GM12878 (cell line): ENCODE results near the gene SPG21. TPM values are rescaled to one million over a fixed set of nuclear protein-coding genes. Genes with fewer than 3 reads are reported as not detected.

Experiments used
- ATAC-seq: fragments of 200-7000 bp; cut with Tn5 transposase; 3 replicates; pipeline ENCODE4 v1.9.1; 2020; ENCODE audit warnings: mild to moderate bottlenecking, moderate library complexity
- BruUV-seq: library from RNA; stranded (reverse); fragments of 400-500 nt; replicated peaks from 2 replicates; lab custom pipeline; 2021; lab: Mats Ljungman, UMichigan
- CTCF ChIA-PET: fragments of 300-600 bp; sonication (Branson Sonifier 250); formaldehyde crosslinking; extraction: SDS; loops from one replicate; lab custom pipeline; 2021; ENCODE audit warnings: inconsistent platforms; lab: Yijun Ruan, JAX
- POLR2A ChIA-PET: fragments of 350-600 bp; formaldehyde crosslinking; extraction: SDS; loops from one replicate; lab custom pipeline; 2021; ENCODE audit warnings: inconsistent platforms; lab: Charles Lee
- RAD21 ChIA-PET: fragments of 300-600 bp; sonication (Branson Sonifier 250); formaldehyde crosslinking; loops from one replicate; lab custom pipeline; 2023; ENCODE audit warnings: antibody characterized with exemption; ENCODE audit not compliant: unreplicated experiment; lab: Charles Lee
- SMC1A ChIA-PET: fragments of 300-600 bp; sonication (Branson Sonifier 250); formaldehyde crosslinking; loops from one replicate; lab custom pipeline; 2023; ENCODE audit not compliant: unreplicated experiment, uncharacterized antibody; lab: Charles Lee
- DNase-seq: peaks from one replicate; pipeline ENCODE4 v3.0.0-alpha.2; 2011; ENCODE audit warnings: low read depth, low spot score
- FAIRE-seq: peaks from 3 replicates; lab custom pipeline; 2011; peaks lifted over from hg19 to GRCh38; lab: Jason Lieb, UNC
- H2AFZ ChIP-seq: 2 replicates; pipeline ENCODE4 v1.6.0; 2011; ENCODE audit warnings: low read depth, low read length, control low read depth; ENCODE audit not compliant: control insufficient read depth
- H3K27ac ChIP-seq: 2 replicates; pipeline ENCODE4 v1.5.1; 2011; ENCODE audit warnings: control low read depth; ENCODE audit not compliant: control insufficient read depth, insufficient read depth
- H3K27me3 ChIP-seq, 2 experiments: replicated peaks in 1 of 2; 2 replicates each; pipeline versions ENCODE4 v1.6.0 to v1.6.1; 2011; ENCODE audit warnings: low read length in 1 of 2; ENCODE audit not compliant: control insufficient read depth in 2 of 2, insufficient read depth in 2 of 2
- H3K36me3 ChIP-seq, 2 experiments: 2 replicates each; pipeline ENCODE4 v1.5.1; 2011; ENCODE audit warnings: low read length in 1 of 2; ENCODE audit not compliant: control insufficient read depth in 2 of 2, insufficient read depth in 2 of 2
- H3K4me1 ChIP-seq: 2 replicates; pipeline ENCODE4 v1.6.1; 2011; ENCODE audit warnings: mild to moderate bottlenecking, low read length, moderate library complexity, mixed read lengths; ENCODE audit not compliant: control insufficient read depth, insufficient read depth
- H3K4me2 ChIP-seq: 2 replicates; pipeline ENCODE4 v1.6.0; 2011; ENCODE audit warnings: control low read depth; ENCODE audit not compliant: control insufficient read depth, insufficient read depth
- H3K4me3 ChIP-seq: fragments of 200-600 bp; sonication (generic); 2 replicates; pipeline ENCODE4 v1.5.1; 2016
- H3K79me2 ChIP-seq: 2 replicates; pipeline ENCODE4 v1.6.0; 2011; ENCODE audit warnings: low read length; ENCODE audit not compliant: control insufficient read depth, insufficient read depth
- H3K9ac ChIP-seq: 2 replicates; pipeline ENCODE4 v1.8.0; 2011; ENCODE audit warnings: low read length, control low read depth, mixed read lengths; ENCODE audit not compliant: control insufficient read depth, insufficient read depth
- H3K9me3 ChIP-seq: replicated peaks from 3 replicates; pipeline ENCODE4 v1.5.1; 2011; ENCODE audit warnings: mild to moderate bottlenecking, low read length; ENCODE audit not compliant: control insufficient read depth, insufficient read depth
- H4K20me1 ChIP-seq: 2 replicates; pipeline ENCODE4 v1.6.0; 2011; ENCODE audit not compliant: control insufficient read depth, insufficient read depth
- ASH2L ChIP-seq: fragments of 300-600, 200-600 bp; sonication (generic); IDR thresholded peaks from 2 replicates; pipeline ENCODE4 v1.6.1; 2017; ENCODE audit warnings: low read depth, mild to moderate bottlenecking, borderline replicate concordance
- BCL11A ChIP-seq: IDR thresholded peaks from 2 replicates; pipeline ENCODE4 v1.6.1; 2011; ENCODE audit warnings: low read depth, low read length
- CBX5 ChIP-seq: sonication (generic); IDR thresholded peaks from 2 replicates; pipeline ENCODE4 v1.6.1; 2016; ENCODE audit warnings: low read depth, moderate library complexity, mild to moderate bottlenecking, inconsistent platforms
- CHD4 ChIP-seq: fragments of 200-600 bp; sonication (generic); IDR thresholded peaks from 2 replicates; pipeline ENCODE4 v1.6.1; 2016; ENCODE audit warnings: mild to moderate bottlenecking
- DPF2 ChIP-seq: fragments of 450-650 bp; IDR thresholded peaks from 2 replicates; pipeline ENCODE4 v1.6.1; 2017; ENCODE audit warnings: mild to moderate bottlenecking
- EED ChIP-seq: sonication (generic); IDR thresholded peaks from 2 replicates; pipeline ENCODE4 v1.6.1; 2016; ENCODE audit warnings: antibody characterized with exemption, low read depth
- GABPA ChIP-seq: IDR thresholded peaks from 2 replicates; pipeline ENCODE4 v1.6.1; 2014; ENCODE audit warnings: antibody characterized with exemption, low read depth, mild to moderate bottlenecking, inconsistent platforms
- KLF5 ChIP-seq: fragments of 450-650 bp; IDR thresholded peaks from 2 replicates; pipeline ENCODE4 v1.6.1; 2014; ENCODE audit warnings: mild to moderate bottlenecking; ENCODE audit not compliant: partially characterized antibody
- LARP7 ChIP-seq: fragments of 450-650 bp; IDR thresholded peaks from 2 replicates; pipeline ENCODE4 v1.6.1; 2017; ENCODE audit warnings: mild to moderate bottlenecking
- MYC ChIP-seq: IDR thresholded peaks from 2 replicates; pipeline ENCODE4 v1.6.1; 2011; ENCODE audit warnings: mild to moderate bottlenecking, low read length, moderate library complexity, inconsistent platforms; ENCODE audit not compliant: insufficient read depth, insufficient replicate concordance, insufficient read length, severe bottlenecking
- NBN ChIP-seq: fragments of 450-650 bp; IDR thresholded peaks from 2 replicates; pipeline ENCODE4 v1.6.1; 2016
- NFIC ChIP-seq: IDR thresholded peaks from 2 replicates; pipeline ENCODE4 v1.6.1; 2012; ENCODE audit warnings: low read depth, mild to moderate bottlenecking, inconsistent platforms, low read length, moderate library complexity
- NR2C2 ChIP-seq: IDR thresholded peaks from 2 replicates; pipeline ENCODE4 v1.6.1; 2011; ENCODE audit warnings: borderline replicate concordance, low read depth; ENCODE audit not compliant: control insufficient read depth, insufficient read length
- NRF1 ChIP-seq: conservative IDR thresholded peaks from 2 replicates; pipeline ENCODE4 v1.6.1; 2011; ENCODE audit warnings: mild to moderate bottlenecking, low read depth, low read length, improper control_type of control experiment
- PAX8 ChIP-seq: fragments of 450-650 bp; IDR thresholded peaks from 2 replicates; pipeline ENCODE4 v1.6.1; 2017; ENCODE audit warnings: mild to moderate bottlenecking, moderate library complexity
- POLR2AphosphoS5 ChIP-seq: IDR thresholded peaks from 2 replicates; pipeline ENCODE4 v1.6.1; 2011; ENCODE audit warnings: mild to moderate bottlenecking, low read length, inconsistent platforms
- REST ChIP-seq: IDR thresholded peaks from 2 replicates; pipeline ENCODE4 v1.6.1; 2012; ENCODE audit warnings: mild to moderate bottlenecking, low read depth, low read length
- SMAD1 ChIP-seq: fragments of 450-650 bp; IDR thresholded peaks from 2 replicates; pipeline ENCODE4 v1.6.1; 2018; ENCODE audit warnings: mild to moderate bottlenecking, low read depth; ENCODE audit not compliant: partially characterized antibody
- ZSCAN29 ChIP-seq: fragments of 450-650 bp; IDR thresholded peaks from 2 replicates; pipeline ENCODE4 v1.6.1; 2017; ENCODE audit warnings: mild to moderate bottlenecking, moderate library complexity
- WGBS: methylation state at CpG from one replicate; pipeline ENCODE4 v1.1.6; 2016; ENCODE audit warnings: low lambda C conversion rate; ENCODE audit not compliant: insufficient replicate concordance, insufficient coverage; ENCODE audit errors: missing lambda C conversion rate; 5-methylcytosine and 5-hydroxymethylcytosine counted together
- in situ Hi-C: fragments of 300-500 bp; cut with MboI; formaldehyde crosslinking; loops from 9 replicates; pipeline ENCODE4 v1.14.3; 2018; ENCODE audit warnings: mixed read lengths
- intact Hi-C: fragments of 100-400 bp; cut with micrococcal nuclease; formaldehyde crosslinking; loops from one replicate; pipeline ENCODE4 v1.14.2; 2022; ENCODE audit not compliant: unreplicated experiment
- polyA plus RNA-seq, 11 experiments: library from polyadenylated mRNA; depleted of rRNA in 4 of 11; unstranded in 6 of 11; stranded (reverse) in 5 of 11; fragments of >200 nt; fragmentation: Nextera tagmentation in 4 of 11; fragmentation: Illumina TruSeq in 1 of 11; extraction: Ambion mirVana in 4 of 11; extraction: Trizol in 1 of 11; gene quantifications; 1 replicate in 1 of 11; 2 replicates in 10 of 11; pipeline versions ENCODE4 v1.2.1 to v1.2.3, GENCODE V29; 2011 to 2016; ENCODE audit warnings: inconsistent platforms in 2 of 11, missing spikeins in 2 of 11, low read depth in 1 of 11
- total RNA-seq, 4 experiments: library from RNA; depleted of rRNA in 3 of 4; stranded (reverse); fragments of >200 nt in 3 of 4; fragmentation: Illumina TruSeq in 1 of 4; extraction: Trizol in 1 of 4; gene quantifications; 2 replicates each; pipeline versions ENCODE4 v1.2.1 to v1.2.3, GENCODE V29; 2013 to 2021

The SPG21 gene
- total and polyA plus RNA-seq, 10 of the 15 experiments (the other 5 are each of a cell fraction or from before 2014, with no cell fraction given): 25.5 to 116 (median 68.0) TPM

- H3K79me2 ChIP-seq: no peaks in the 10 kb centered on the region
- H3K4me2 ChIP-seq: no peak overlapping the region
- DNase-seq (no peak), ATAC-seq (no peak), FAIRE-seq (peak; percentile 38)
- no peak overlapping the region for H2AFZ ChIP-seq
- BruUV-seq: no TSS peak
- CTCF ChIA-PET: no interaction called here
- in situ Hi-C loops (no loop called here), intact Hi-C loops (no loop called here)
- SMC1A ChIA-PET: no interaction called here
- no peaks in the 10 kb centered on the region for H3K9me3 ChIP-seq
- RAD21 ChIA-PET: no interaction called here
- no peak overlapping the region for H3K9ac ChIP-seq
- H3K27ac ChIP-seq: no peak overlapping the region
- H3K4me1 ChIP-seq: no peaks in the 10 kb centered on the region
- H4K20me1 ChIP-seq: no peaks in the 10 kb centered on the region
- no peak overlapping the region for H3K4me3 ChIP-seq
- H3K27me3 ChIP-seq: no peaks in the 10 kb centered on the region
- H3K36me3 ChIP-seq: no peaks in the 10 kb centered on the region
- 72% methylated on average over 3 of the region's 3 CpGs for WGBS
- POLR2A ChIA-PET: no interaction called here
- TF ChIP-seq BCL11A (no peak), REST (no peak), NRF1 (no peak), MYC (no peak), NBN (no peak), ZSCAN29 (no peak), EED (no peak), SMAD1 (no peak), NR2C2 (no peak), NFIC (no peak), ASH2L (no peak), CHD4 (no peak), CBX5 (no peak), GABPA (no peak), POLR2AphosphoS5 (no peak), KLF5 (no peak), LARP7 (no peak), PAX8 (no peak), DPF2 (no peak)
Measured at GRCh38 chr15:64938192-64938591, 51.5 kb downstream of the SPG21 start.
